Caco-2 (cell line): Measurements from ENCODE around the gene LDLRAD3. TPM values are rescaled to one million over a fixed set of nuclear protein-coding genes. Genes with fewer than 3 reads are reported as not detected.

Source experiments
- BruUV-seq: library from RNA; stranded (reverse); fragments of 400-500 nt; replicated peaks from 2 replicates; lab custom pipeline; 2021; lab: Mats Ljungman, UMichigan
- CTCF ChIA-PET: fragments of 300-600 bp; sonication (Branson Sonifier 250); formaldehyde crosslinking; loops from one replicate; lab custom pipeline; 2022; ENCODE audit warnings: antibody characterized with exemption; lab: Charles Lee
- POLR2A ChIA-PET: fragments of 300-600 bp; sonication (Branson Sonifier 250); formaldehyde crosslinking; loops from one replicate; lab custom pipeline; 2022; ENCODE audit warnings: antibody characterized with exemption; lab: Charles Lee
- DNase-seq, 2 experiments: peaks; one replicate each; pipeline versions ENCODE4 v3.0.0 to v3.0.0-alpha.2; 2020 to 2022
- H3K27me3 ChIP-seq: replicated peaks from 2 replicates; pipeline ENCODE4 v1.6.0; 2011; ENCODE audit warnings: low read length; ENCODE audit not compliant: control insufficient read depth, insufficient read depth
- H3K36me3 ChIP-seq: 2 replicates; pipeline ENCODE4 v1.5.1; 2011; ENCODE audit warnings: low read length; ENCODE audit not compliant: control insufficient read depth, insufficient read depth
- H3K4me1 ChIP-seq: fragments of 250-450 bp; sonication (Bioruptor Pico); 2 replicates; pipeline ENCODE4 v1.5.1; 2020; ENCODE audit warnings: mild to moderate bottlenecking
- H3K4me3 ChIP-seq: 2 replicates; pipeline ENCODE4 v1.5.1; 2011; ENCODE audit warnings: low read depth, mild to moderate bottlenecking, control low read depth, low read length
- H3K9me3 ChIP-seq: fragments of 250-450 bp; sonication (Bioruptor Pico); 2 replicates; pipeline ENCODE4 v1.5.1; 2020; ENCODE audit warnings: mild to moderate bottlenecking, moderate library complexity
- H3K27ac Mint-ChIP-seq: one replicate; pipeline ENCODE4 v1.8.0; 2022; ENCODE audit warnings: mixed read lengths; ENCODE audit not compliant: unreplicated experiment
- H3K27me3 Mint-ChIP-seq: one replicate; pipeline ENCODE4 v1.8.0; 2022; ENCODE audit warnings: mixed read lengths; ENCODE audit not compliant: insufficient read depth, unreplicated experiment
- H3K36me3 Mint-ChIP-seq: one replicate; pipeline ENCODE4 v1.8.0; 2022; ENCODE audit warnings: mild to moderate bottlenecking, mixed read lengths; ENCODE audit not compliant: insufficient read depth, unreplicated experiment
- H3K4me1 Mint-ChIP-seq: one replicate; pipeline ENCODE4 v1.8.0; 2022; ENCODE audit warnings: low read depth, mixed read lengths; ENCODE audit not compliant: unreplicated experiment
- H3K4me3 Mint-ChIP-seq: one replicate; pipeline ENCODE4 v1.8.0; 2022; ENCODE audit warnings: mild to moderate bottlenecking, moderate library complexity, mixed read lengths; ENCODE audit not compliant: unreplicated experiment
- H3K9me3 Mint-ChIP-seq: one replicate; pipeline ENCODE4 v1.8.0; 2022; ENCODE audit warnings: mixed read lengths; ENCODE audit not compliant: unreplicated experiment
- CTCF ChIP-seq, 2 experiments: fragments of 200-600 bp in 1 of 2; IDR thresholded peaks; 1 replicate in 1 of 2; 2 replicates in 1 of 2; pipeline versions ENCODE4 v1.5.1 to v1.8.0; 2011 to 2022; ENCODE audit warnings: antibody characterized with exemption in 1 of 2, control low read depth in 1 of 2, inconsistent platforms in 1 of 2, low read depth in 1 of 2, low read length in 1 of 2, mild to moderate bottlenecking in 1 of 2, moderate library complexity in 1 of 2; ENCODE audit not compliant: insufficient read depth in 1 of 2, severe bottlenecking in 1 of 2, unreplicated experiment in 1 of 2
- intact Hi-C: fragments of 100-400 bp; cut with micrococcal nuclease; formaldehyde crosslinking; loops from one replicate; pipeline ENCODE4 v1.10.0; 2022; ENCODE audit not compliant: unreplicated experiment
- total RNA-seq: library from RNA; stranded (reverse); gene quantifications from 2 replicates; pipeline ENCODE4 v1.2.3, GENCODE V29; 2022

The LDLRAD3 gene
- total RNA-seq, 1 experiment from 2014 or later, result 9.9 TPM

GRCh38 chr11:35946766-35947165 is 2.9 kb downstream of the LDLRAD3 start:
- ChIA-PET POLR2A (no interaction called here), CTCF (interaction anchor here (0.7 kb wide), 1 partner anchor 278 kb away, joined by 3 read pairs; no protein-coding TSS in a partner anchor)
- Mint-ChIP-seq H3K27ac (no peak overlapping the region), H3K4me1 (no peaks in the 10 kb centered on the region), H3K36me3 (no peaks in the 10 kb centered on the region), H3K4me3 (no peak overlapping the region), H3K27me3 (peaks cover 3% of the 10 kb centered on the region), H3K9me3 (no peaks in the 10 kb centered on the region)
- H3K36me3 ChIP-seq, result no peaks in the 10 kb centered on the region
- intact Hi-C loops, result no loop called here
- H3K4me3 ChIP-seq, result no peak overlapping the region
- no peak for TF ChIP-seq CTCF (IDR thresholded peaks at IDR 0.05; ENCODE audit: insufficient read depth in 1 of 2, low read depth in 1 of 2, low read length in 1 of 2, severe bottlenecking in 1 of 2, unreplicated experiment in 1 of 2)
- BruUV-seq, result no TSS peak
- 0 out of 2 replicates have a peak, but pooled peaks cover 7% of the 10 kb centered on the region for H3K4me1 ChIP-seq
- H3K27me3 ChIP-seq, result no peaks in the 10 kb centered on the region
- no peak for DNase-seq
- no peaks in the 10 kb centered on the region for H3K9me3 ChIP-seq

DNA sequence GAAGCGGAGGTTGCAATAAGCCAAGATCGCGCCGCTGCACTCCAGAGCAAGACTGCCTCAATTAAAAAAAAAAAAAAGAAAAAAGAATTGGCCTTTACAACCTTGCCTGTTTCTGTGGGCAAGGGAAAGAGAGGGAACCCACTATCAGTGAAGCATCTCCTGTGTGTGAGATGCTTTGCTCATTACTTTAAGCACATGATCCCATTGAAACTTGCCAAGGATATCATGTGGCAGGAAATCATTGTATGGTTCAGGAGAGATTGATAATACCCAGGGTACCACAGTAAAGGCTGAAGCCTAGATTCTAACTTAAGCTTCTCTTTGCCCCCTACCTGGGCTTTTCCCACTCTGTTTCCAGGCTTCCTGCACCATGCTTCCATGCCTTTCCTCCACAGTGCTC is 3.6 kb downstream of the LDLRAD3 start:
- H3K4me3 Mint-ChIP-seq, result no peak overlapping the region
- H3K27ac Mint-ChIP-seq, result no peak overlapping the region
- no peak for DNase-seq
- H3K36me3 ChIP-seq, result no peaks in the 10 kb centered on the region
- no peaks in the 10 kb centered on the region for H3K9me3 ChIP-seq
- no peaks in the 10 kb centered on the region for H3K27me3 Mint-ChIP-seq
- ChIA-PET POLR2A (no interaction called here), CTCF (interaction anchor here (0.7 kb wide), 1 partner anchor 279 kb away, joined by 3 read pairs; no protein-coding TSS in a partner anchor)
- TF ChIP-seq CTCF (IDR thresholded peaks at IDR 0.05; ENCODE audit: insufficient read depth in 1 of 2, low read depth in 1 of 2, low read length in 1 of 2, severe bottlenecking in 1 of 2, unreplicated experiment in 1 of 2), result no peak
- no peaks in the 10 kb centered on the region for H3K27me3 ChIP-seq
- 0 out of 2 replicates have a peak, but pooled peaks cover 7% of the 10 kb centered on the region for H3K4me1 ChIP-seq
- intact Hi-C loops, result no loop called here
- no peaks in the 10 kb centered on the region for H3K4me1 Mint-ChIP-seq
- no TSS peak for BruUV-seq
- H3K36me3 Mint-ChIP-seq, result no peaks in the 10 kb centered on the region
- H3K4me3 ChIP-seq, result no peak overlapping the region
- no peaks in the 10 kb centered on the region for H3K9me3 Mint-ChIP-seq

GRCh38 chr11:35949242-35949641 is 5.4 kb downstream of the LDLRAD3 start:
- no TSS peak for BruUV-seq
- no peaks in the 10 kb centered on the region for H3K4me1 ChIP-seq
- no peak overlapping the region for H3K27ac Mint-ChIP-seq

More at GRCh38 chr11:35949242-35949641, 5.4 kb downstream of the LDLRAD3 start:
- Mint-ChIP-seq H3K36me3 (no peaks in the 10 kb centered on the region), H3K9me3 (no peaks in the 10 kb centered on the region), H3K27me3 (no peaks in the 10 kb centered on the region), H3K4me1 (no peaks in the 10 kb centered on the region), H3K4me3 (no peak overlapping the region)
- ChIA-PET POLR2A (no interaction called here), CTCF (no interaction called here)
- Histone ChIP-seq H3K36me3 (no peaks in the 10 kb centered on the region), H3K9me3 (no peaks in the 10 kb centered on the region), H3K4me3 (no peak overlapping the region), H3K27me3 (no peaks in the 10 kb centered on the region)
- intact Hi-C loops, result no loop called here
- no peak for DNase-seq
- no peak for TF ChIP-seq CTCF (IDR thresholded peaks at IDR 0.05; ENCODE audit: insufficient read depth in 1 of 2, low read depth in 1 of 2, low read length in 1 of 2, severe bottlenecking in 1 of 2, unreplicated experiment in 1 of 2)
